Kidney capillary endothelial cell (primary cell): ENCODE results near the gene TET2.
"Not testable (repeated sequence)": the region's sequence is repeated elsewhere in the genome, so short reads cannot be mapped to it uniquely, and the experiment has no call there.

Experiments
- DNase-seq: peaks from one replicate; pipeline ENCODE4 v3.0.0-alpha.2; 2018; ENCODE audit warnings: low spot score

Gene TET2

GRCh38 chr4:105291925-105292324, 145.2 kb downstream of the TET2 start:
- no peak for DNase-seq

DNA sequence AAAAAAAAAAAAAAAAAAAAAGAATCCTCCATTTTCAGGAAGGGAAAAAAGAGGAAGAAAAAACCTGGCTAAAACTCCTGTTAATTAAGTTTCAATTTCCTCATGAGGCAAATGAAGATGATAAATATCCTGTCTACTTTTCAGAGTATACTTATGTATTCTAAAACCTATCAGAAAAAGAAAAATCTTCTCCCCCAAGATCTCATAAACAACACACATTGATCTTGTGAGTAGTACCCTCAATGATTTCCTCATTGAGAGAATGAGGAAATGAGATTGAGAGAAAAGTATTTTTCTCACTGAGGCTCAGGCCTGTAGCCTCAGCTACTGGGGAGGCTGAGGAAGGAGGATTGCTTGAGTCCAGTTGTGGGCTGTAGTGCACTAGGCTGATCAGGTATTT, 146.7 kb downstream of the TET2 start:
- no peak for DNase-seq

DNA sequence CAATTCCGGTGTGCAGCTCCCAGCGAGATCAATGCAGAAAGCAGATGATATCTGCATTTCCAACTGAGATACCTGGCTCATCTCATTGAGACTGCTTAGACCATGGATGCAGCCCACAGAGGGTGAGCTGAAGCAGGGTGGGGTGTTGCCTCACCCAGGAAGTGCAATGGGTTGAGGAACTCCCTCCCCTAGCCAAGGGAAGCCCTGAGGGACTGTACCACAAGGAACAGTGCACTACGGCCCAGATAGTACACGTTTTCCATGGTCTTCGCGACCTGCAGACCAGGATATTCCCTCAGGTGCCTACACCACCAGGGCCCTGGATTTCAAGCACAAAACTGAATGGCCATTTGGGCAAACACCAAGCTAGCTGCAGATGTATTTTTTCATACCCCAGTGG, 150.0 kb downstream of the TET2 start:
- DNase-seq = no peak

GRCh38 chr4:105299027-105299426, 152.4 kb downstream of the TET2 start:
- not testable (repeated sequence) for DNase-seq

DNA sequence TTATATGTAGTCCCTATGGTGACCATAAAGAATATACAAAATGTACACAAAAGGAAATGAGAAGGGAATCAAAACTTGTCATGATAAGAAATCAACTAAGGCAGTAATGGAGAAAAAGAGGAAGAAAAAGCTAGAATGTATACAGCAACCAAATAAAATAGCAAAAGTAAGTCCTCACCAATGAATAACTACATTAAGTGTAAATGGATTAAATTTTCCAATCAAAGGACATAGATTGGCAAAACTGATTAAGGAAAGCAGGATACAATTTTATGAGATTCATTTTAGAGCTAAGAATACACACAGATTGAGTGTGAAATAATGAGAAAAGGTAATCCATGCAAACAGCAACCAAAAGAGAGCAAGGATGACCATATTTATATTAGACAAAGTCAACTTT, 157.4 kb downstream of the TET2 start:
- DNase-seq = no peak

DNA sequence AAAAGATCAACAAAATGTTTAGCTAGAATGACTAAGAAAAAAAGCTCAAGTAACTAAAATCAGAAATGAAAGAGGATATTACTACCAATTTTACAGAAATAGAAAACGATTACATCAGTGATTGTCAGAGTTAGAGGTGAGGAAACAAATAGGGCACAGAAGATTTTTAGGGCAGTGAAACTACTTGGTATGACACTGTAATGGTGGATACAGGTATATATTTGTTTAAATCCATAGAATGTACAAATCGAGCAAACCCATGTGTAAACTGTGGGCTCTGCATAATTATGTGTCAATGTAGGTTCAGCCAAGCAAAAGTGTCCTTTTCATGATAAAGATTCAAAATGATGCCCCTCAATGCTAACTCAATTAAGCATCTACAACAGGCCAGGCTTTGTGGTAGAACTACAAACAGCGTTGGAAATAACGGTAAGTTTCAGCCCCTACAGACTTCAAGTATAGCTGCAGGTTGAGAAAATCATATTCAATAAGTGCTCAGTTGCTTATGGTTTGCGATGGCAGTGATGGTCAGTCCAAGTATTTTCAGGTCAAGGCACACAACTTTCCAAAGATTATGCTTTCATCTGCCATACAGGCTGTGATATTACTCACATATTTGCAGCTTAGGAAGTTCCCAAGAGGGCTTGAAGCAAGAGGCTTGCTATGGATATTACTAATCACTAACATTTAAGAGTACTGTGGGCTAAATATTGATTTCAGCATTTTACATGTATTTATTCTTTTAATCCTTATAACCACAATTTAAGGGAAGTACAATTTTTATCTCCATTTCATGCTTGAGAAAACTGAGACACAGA, 158.6 kb downstream of the TET2 start:
- no peak for DNase-seq

GRCh38 chr4:105306158-105306781, 159.6 kb downstream of the TET2 start:
- no peak for DNase-seq

DNA sequence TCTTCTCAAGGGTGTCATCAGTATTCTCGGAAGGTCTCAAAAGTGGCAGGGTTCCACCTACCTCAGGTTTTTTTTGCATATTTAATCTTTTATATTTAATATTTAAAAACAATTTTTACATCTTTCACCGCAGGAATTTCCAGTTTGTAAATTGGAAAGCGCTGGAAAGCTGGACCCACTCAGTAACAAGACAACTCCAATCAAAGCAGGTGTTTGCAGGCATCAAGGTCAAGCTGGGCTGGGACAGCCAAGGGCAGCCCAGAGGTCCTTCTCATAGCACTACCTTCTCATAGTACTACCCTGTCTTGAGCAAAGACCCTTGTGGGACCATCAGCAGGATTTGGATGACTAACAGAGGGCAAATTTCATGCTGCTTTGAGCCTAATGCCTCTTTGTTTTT, 160.1 kb downstream of the TET2 start:
- no peak for DNase-seq

- DNase-seq = no peak
These were observed 171.8 kb downstream of the TET2 start for GRCh38 chr4:105318486-105318885.

DNA sequence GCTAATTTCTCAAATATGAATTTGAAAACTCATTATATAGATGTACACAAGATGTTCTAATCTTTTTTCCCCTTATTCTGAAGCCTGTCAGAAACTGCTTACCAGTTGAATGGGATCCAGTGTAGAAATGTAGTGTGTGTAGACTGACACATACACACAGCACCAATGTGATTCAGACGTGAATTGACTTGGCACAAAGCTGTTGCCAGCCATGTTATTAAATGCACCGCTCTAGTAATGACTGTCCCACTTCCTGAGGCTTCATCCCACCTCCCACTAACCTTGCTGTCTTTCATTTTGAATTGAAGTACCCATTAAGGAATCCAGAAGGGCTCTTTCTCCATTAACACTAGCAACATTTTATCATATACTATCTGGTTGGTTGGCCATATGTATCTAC, 180.5 kb downstream of the TET2 start:
- no peak for DNase-seq

DNA sequence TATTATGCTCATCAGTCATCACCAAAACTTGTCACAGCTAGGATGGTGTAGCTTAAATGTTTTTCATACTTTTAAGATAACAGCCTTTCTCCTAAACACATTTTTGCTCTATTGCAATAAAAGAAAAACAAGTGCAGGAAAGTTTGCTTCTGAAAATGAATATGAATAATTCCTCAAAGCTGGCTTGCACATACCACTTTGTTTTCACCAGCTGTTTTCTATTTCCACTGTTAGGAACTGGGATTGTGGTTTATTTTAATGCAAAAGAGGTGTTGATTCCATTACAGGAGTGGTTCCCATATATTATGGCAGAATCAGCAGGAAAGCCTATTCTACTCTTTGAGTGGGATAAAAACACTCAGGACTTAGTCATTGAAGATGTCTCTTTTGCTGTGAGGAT, 181.3 kb downstream of the TET2 start:
- no peak for DNase-seq

DNA sequence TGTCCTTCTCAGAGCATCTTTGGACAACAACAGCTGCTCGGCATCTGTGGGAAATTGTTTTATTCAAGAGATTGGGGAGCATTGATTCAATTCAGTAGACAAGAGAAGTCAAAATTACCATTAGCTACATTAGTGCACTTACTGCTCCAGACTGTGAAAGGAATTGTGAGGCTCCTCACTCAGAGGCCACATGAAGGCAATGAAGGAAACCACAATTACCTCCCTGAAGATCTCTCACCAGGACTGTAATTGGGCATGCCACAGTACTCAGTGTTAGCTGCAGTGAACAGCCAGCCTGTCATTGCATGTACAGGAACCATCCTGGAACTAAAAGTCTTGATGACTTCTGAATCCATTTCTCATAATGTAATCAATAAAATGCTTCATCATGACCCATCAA, 182.4 kb downstream of the TET2 start:
- no peak for DNase-seq
